Measurements from ENCODE around the gene POLE.

DNA sequence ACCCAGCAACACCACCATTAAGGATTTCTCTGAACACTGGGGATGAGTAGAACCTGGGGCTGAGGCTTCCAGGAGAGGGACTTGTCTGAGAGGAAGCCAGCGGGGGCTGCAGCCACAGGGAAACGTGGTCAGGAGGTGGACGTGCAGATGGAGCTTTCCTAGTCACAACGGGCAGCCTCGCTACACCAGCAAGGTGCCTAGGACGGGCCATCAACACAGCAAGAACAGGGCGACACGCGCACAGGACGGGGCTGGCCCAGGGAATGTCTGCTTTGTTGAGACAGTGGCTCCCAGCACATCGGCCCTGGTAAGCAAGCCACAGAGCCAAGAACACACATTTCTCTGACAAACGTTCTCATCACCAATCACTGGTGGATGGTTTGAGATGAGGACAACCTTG lies 49.2 kb upstream of the POLE start:
- TF ChIP-seq EZH2 (IDR thresholded peaks at IDR 0.05; ENCODE audit: insufficient read depth, poor library complexity, severe bottlenecking) (no peak), EZH2phosphoT487 (IDR thresholded peaks at IDR 0.05; ENCODE audit: insufficient read depth, low read depth) (no peak)
